NCI-H748 treated with DMSO at 0.1 percent for 48 hours (cell line): ENCODE results near the gene TTC34.

Experiments used
- DNase-seq: peaks from one replicate; lab custom pipeline; 2025; lab: John Stamatoyannopoulos, UW

TTC34 gene

DNA sequence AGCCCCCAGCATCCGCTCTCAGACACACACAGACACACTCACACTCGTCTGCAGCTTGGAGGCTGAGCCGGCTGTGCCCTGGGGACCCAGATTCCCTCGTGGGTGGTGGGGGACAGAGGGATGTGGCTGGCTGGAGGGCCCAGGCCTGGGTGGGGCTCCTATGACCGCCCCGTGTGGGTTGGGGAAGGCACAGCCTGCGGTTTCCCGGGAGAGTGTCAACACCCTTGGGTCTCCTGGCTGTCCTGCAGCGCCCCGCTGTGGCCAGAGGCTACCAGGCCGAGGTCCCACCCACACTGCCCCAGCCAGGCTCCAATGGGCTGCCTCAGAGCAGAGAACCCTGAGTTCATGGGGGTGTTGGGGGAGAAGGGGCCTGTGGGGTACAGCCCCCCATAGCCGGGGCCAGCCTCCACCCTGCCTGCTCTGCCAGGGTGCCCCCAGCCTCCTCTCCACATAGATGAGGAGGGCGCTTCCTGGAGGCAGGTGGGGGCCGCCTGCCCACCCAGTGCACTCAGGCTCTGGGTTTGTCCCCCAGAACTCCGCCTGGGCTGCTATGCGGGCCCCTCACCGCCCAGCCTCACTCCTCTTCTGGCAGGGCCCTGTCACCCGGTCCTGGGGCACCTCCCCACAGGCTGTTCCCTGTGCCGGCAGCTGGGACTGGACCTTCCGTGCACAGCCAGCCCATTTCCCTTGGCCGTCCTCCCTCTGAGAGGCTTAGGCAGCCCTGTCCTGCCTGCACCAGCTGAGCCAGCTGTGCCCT, at the start of gene TTC34:
TTC34 (minus strand) TSS at position 159 of the 757 bp plus-strand sequence. CDS start 866 bp downstream, outside the sequence.
- peak; percentile 4 for DNase-seq

DNA sequence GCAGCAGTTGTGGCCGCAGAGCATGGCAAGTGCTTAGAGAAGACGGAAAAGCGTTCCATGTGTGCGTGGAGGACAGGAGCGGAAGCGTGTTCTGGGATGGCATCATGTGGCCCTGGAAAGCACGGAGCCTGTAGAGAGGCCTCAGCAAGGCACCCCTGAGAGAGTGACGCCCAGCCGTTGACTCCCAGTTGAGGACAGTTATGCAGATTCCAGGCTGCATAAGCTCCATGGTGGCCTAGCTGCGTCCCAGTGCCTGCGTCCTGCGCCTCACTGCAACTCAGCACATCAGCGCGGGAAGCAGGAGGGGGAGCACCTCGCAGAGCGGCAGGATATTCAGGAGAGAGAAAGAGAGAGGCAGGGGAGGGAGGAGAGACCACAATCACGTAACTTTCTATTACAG, 49.0 kb upstream of the TTC34 start:
- no peak for DNase-seq

- no peak for DNase-seq
These were observed 46.6 kb upstream of the TTC34 start for GRCh38 chr1:2848006-2848670.

- DNase-seq = no peak
These were observed 45.8 kb upstream of the TTC34 start for GRCh38 chr1:2847086-2847985.

DNA sequence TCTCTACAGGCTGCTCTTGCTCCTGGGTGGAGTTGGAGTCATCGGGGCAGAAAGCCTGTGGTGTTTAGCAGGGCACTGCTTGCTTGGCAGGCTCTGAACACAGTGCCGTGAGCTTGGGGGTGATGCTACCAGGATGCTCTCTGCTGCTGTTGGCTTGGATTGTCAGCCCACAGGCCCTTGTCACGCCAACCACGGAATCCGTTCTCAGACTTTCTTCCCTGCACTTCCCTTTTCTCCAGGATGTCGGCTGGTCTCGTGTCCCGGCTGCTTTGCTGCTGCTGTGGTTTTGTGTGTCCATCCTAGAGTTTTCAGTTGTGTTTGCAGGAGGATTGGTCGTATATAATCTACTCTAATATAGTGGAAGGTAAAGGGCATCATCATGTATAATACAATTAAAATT, 44.4 kb upstream of the TTC34 start:
- DNase-seq = no peak

- DNase-seq = no peak
These were observed 38.7 kb upstream of the TTC34 start for GRCh38 chr1:2840036-2840809.

DNA sequence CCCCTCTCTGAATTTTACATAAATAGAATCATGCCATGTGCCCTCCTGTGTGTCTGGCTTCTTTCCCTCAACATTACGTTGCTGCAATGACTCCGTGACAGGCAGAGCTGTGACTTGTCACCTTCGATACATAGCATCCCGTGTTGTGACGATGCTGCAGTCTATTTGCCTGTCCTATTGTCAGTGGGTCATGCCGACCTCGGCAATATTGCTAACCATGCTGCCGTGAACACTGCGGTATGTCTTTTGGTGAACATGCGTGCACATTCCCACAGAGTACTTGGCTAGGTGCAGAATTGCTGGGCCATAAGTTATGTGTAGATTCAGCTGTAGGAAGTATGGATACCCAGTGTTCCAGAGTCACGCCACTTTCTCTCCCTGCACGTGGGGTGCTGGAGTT, 36.3 kb upstream of the TTC34 start:
- DNase-seq = no peak

DNA sequence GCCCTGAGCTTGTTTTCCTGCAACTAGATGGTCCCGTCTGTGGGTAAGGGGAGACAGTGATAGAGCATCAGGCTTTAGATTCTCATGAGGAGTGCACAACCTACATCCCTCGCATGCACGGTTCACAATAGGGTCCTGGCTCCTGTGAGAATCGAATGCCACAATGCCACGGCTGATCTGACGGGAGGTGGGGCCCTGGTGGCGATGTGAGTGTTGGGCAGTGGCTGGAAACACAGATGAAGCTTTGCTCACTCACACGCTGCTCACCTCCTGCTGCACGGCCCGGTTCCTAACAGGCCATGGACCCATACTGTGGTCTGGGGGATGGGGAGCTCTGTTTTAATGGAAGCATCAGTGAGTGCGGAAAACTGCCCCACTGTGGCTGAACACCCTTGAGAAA, 35.8 kb upstream of the TTC34 start:
- no peak for DNase-seq

DNA sequence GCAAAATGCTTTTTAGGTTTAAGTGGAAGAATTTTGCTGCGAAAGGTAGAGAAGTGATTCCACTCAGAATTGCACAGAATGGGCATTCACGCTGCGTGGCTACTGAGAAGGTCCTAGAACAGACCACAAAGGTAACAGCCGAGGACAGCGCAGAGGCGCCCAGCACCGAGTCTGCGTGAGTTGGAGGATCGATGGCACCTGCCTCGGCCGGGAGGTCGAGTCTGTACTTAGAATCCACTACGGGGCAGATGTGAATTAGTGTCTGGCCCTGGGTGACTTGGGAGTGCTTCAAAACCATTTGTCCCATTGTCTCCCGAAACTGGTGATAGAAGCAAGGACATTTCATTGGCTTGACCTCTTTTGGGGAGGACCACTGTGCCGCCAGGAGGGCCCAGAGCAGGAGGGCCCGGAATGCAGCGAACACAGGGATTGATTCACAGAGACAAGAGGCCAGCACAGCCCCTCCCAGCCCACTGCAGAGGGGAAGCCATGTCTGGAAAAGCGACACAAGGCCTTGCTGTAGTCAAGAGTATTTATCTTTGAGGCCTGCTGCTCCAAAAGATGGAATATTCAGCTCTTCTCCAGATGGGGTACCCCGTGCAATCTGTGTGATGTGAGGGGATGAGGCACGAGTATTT, 35.0 kb upstream of the TTC34 start:
- DNase-seq = no peak

DNA sequence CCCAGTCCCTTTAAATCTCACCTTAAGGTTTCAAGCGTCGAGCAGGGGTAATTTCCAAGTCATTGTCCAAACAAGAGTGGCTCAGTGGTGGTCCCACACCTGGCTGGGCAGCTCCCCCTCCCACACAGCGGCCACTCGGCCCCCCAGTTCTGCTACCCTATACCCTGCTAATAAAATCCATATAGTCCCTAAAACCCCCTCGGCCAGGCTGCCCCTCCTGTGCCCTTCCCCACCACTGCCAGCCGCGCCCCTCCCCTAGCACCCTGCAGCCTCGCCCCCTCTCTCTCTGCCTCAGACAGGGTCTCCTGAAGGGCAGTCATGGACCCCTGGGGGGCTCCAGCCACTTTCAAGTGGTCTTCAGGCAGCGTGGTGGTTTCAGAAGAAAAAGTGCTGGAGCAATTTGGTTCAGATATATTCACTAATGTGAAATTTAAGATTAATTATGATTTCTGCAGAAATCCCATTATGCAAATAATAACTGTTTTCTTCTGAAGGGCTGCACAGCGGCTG, 34.2 kb upstream of the TTC34 start:
- no peak for DNase-seq

GRCh38 chr1:2834741-2835564, 33.5 kb upstream of the TTC34 start:
- no peak for DNase-seq

DNA sequence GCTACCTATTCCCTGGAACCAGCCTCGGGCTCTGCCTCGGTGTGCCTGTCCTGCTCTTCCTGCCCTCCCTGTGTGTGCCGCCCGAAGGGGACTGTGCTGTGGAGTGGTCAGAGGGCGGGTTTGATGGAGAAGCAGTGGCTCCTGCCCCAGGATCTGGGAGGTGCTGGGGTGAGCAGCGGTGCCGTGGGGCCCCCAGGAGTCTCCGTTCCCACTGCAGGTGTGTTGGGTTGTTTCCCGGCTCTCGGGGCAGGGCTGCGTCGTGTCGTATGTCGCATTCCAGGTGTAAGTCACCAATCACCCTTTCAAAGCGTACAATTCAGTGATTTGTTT, 32.6 kb upstream of the TTC34 start:
- no peak for DNase-seq

- no peak for DNase-seq
These were observed 32.1 kb upstream of the TTC34 start for GRCh38 chr1:2833454-2834145.

- no peak for DNase-seq
These were observed 31.3 kb upstream of the TTC34 start for GRCh38 chr1:2832506-2833453.

GRCh38 chr1:2831596-2832212, 30.2 kb upstream of the TTC34 start:
- DNase-seq = no peak

DNA sequence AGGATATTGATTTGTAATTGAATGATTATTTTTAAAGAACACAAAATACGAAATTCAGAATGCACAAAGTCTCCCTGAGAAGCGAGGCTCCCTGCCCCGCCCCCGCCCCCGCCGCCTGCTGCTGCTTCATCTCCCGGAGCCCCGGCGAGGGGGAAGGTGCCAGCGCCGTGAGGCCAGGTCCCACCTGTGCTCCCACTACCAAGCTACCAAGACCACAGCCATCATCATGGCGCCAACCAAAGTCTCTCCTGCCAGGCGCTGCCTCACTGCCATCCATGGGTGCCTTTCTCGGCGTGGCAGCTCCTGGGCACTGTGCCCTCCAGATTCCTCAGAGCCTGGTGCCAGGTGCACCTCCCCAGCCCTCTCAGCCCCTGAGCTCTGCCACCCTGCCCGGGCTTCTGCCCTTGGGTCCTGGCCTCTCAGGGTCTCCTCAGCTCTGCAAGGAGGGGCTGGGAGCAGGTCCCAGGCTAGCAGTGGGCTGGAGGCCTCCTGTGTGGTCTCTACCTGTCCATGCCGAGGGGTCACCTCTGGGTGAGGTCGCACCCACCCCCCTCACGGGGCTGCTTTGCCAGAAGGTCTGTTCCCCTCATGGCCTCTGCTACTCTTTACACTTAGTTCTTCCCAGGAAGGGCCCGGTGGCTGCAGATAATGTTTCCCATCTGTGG, 29.4 kb upstream of the TTC34 start:
- no peak for DNase-seq

- no peak for DNase-seq
These were observed 28.5 kb upstream of the TTC34 start for GRCh38 chr1:2829846-2830615.
